Measurements from ENCODE around the gene FGFBP3. TPM values are rescaled to one million over a fixed set of nuclear protein-coding genes. Genes with fewer than 3 reads are reported as not detected.
A peak's percentile ranks its signal among the peaks of the same experiment; 100 is the strongest.
"Not testable (repeated sequence)": the region's sequence is repeated elsewhere in the genome, so short reads cannot be mapped to it uniquely, and the experiment has no call there.

The FGFBP3 gene
- total RNA-seq, 2 experiments from 2014 or later, result 1.3 to 2.0 TPM

DNA sequence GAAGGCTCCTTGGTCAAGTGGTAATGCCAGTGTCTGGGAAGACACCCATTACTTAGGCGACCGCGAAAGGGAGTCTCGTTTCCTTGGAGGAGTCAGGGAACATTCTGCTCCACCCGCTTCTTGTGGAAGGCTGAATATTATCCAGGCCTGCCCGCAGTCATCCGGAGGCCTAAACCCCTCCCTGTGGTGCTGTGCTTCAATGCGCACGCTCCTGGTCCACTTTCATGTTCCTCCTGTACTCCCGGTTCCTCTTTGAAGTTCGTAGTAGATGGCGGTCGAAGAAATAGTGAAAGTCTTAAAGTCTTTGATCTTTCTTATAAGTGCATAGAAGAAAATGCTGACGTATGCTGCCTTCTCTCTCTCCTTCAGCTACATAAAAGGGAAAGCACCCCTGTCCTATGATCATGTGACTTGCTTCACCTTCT, 15.0 kb downstream of the FGFBP3 start:
- H3K9me3 Mint-ChIP-seq; H3K4me3 Mint-ChIP-seq; H3K36me3 Mint-ChIP-seq (ENCODE audit: low read depth); H3K4me1 Mint-ChIP-seq; CTCF ChIA-PET; POLR2A ChIA-PET; DNase-seq; H3K27ac Mint-ChIP-seq; H3K27me3 Mint-ChIP-seq: not testable (repeated sequence)

DNA sequence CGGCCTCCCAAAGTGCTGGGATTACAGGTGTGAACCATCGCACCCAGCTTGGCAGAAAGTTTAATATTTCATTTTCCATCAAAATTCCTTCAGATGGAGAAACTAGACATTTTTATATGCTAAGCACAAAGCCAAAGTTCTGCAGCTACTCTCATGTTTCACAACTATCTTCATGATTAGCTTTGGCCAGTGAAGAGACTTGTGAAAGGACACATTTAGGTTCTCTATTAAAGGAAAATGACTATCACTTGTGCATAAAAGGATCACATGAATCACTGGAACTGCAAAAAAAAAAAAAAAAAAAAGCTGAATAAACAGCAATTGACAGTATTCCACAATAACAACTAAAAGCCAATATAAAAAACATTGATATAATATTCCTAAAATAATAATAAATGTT, 16.2 kb downstream of the FGFBP3 start:
- no peak for DNase-seq
- Mint-ChIP-seq H3K27me3 (peaks cover 7% of the 10 kb centered on the region), H3K27ac (no peak overlapping the region), H3K9me3 (no peaks in the 10 kb centered on the region), H3K4me1 (peaks cover 2% of the 10 kb centered on the region), H3K36me3 (ENCODE audit: low read depth) (no peaks in the 10 kb centered on the region), H3K4me3 (no peak overlapping the region)
- ChIA-PET CTCF (interaction anchor here (1.2 kb wide), 1 partner anchor 16 kb away, joined by 4 read pairs; no protein-coding TSS in a partner anchor), POLR2A (interaction anchor here (1.2 kb wide), 1 partner anchor 31 kb away, joined by 3 read pairs; the partner anchor contains the start of gene BTAF1)

- POLR2A ChIA-PET, result no interaction called here
- no peak for DNase-seq
- Mint-ChIP-seq H3K27ac (no peak overlapping the region), H3K4me1 (peaks cover 12% of the 10 kb centered on the region), H3K4me3 (no peak overlapping the region), H3K27me3 (peaks cover 14% of the 10 kb centered on the region), H3K36me3 (ENCODE audit: low read depth) (no peaks in the 10 kb centered on the region), H3K9me3 (no peaks in the 10 kb centered on the region)
- CTCF ChIA-PET, result no interaction called here
Observed at GRCh38 chr10:91891125-91892001, 17.9 kb downstream of the FGFBP3 start.

DNA sequence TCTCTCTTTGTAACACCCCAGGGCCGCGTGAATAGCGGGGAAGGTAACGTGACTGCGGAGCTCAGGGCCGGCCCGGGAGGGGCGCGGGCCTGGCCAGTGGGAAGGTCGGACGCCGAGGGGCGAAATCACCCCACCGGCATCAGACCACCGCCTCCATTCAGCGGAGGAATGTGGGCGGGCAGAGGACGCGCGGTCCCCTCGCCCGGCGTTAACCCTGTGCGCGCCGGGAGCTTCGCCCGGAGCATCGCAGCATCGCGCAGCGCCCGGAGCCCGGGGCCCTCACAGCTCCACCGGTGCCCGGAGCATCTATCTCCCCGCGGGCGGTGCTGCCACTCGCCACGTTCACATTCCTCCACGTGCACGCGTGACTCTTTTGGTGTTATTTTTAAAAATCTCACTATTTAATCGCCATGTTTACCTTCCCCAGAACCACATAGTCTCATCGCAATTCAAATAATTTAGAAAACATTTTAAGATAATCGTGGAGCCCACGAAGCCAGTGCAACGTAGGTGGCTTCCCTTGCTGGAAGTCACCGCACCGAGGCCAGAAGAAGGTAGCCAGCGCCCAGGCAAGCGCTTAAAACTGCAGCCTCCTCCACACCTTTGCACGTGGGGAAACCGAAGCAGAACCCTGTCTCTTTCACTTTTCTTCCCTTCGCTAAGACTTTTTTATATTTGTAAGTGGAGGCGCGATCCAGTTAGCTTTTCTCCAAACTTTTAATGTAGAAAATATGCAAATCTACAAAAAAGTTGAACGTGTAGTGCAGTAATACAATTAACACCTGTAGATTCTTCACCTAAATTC, 21.8 kb downstream of the FGFBP3 start:
- Mint-ChIP-seq H3K27me3 (peaks cover 26% of the 10 kb centered on the region), H3K9me3 (no peaks in the 10 kb centered on the region), H3K4me1 (peaks cover 12% of the 10 kb centered on the region), H3K36me3 (ENCODE audit: low read depth) (no peaks in the 10 kb centered on the region), H3K27ac (no peak overlapping the region), H3K4me3 (peak overlapping the region; percentile 79)
- no peak for DNase-seq
- POLR2A ChIA-PET, result interaction anchor here (1.0 to 1.4 kb wide), 5 partner anchors 20 to 89 kb away, joined by 3 to 7 read pairs (median 3); partner anchors contain the start of genes BTAF1 and TNKS2
- CTCF ChIA-PET, result interaction anchor here (1.1 to 1.5 kb wide), 2 partner anchors 12 to 21 kb away, joined by 3 to 5 read pairs; partner anchors contain the start of gene FGFBP3

GRCh38 chr10:91886954-91887271, 22.4 kb downstream of the FGFBP3 start:
- ChIA-PET POLR2A (interaction anchor here (0.6 to 1.4 kb wide), 6 partner anchors 21 to 88 kb away, joined by 3 to 7 read pairs (median 3); partner anchors contain the start of genes BTAF1 and TNKS2), CTCF (interaction anchor here (1.1 to 1.5 kb wide), 2 partner anchors 12 to 22 kb away, joined by 3 to 5 read pairs; partner anchors contain the start of gene FGFBP3)
- no peaks in the 10 kb centered on the region for H3K9me3 Mint-ChIP-seq
- no peak overlapping the region for H3K27ac Mint-ChIP-seq
- H3K36me3 Mint-ChIP-seq (ENCODE audit: low read depth), result no peaks in the 10 kb centered on the region
- peaks cover 12% of the 10 kb centered on the region for H3K4me1 Mint-ChIP-seq
- peak overlapping the region; percentile 79 for H3K4me3 Mint-ChIP-seq
- H3K27me3 Mint-ChIP-seq, result peaks cover 26% of the 10 kb centered on the region
- no peak for DNase-seq

- Mint-ChIP-seq H3K4me1 (peaks cover 12% of the 10 kb centered on the region), H3K36me3 (ENCODE audit: low read depth) (no peaks in the 10 kb centered on the region), H3K4me3 (no peak overlapping the region), H3K27ac (no peak overlapping the region), H3K27me3 (peaks cover 26% of the 10 kb centered on the region), H3K9me3 (no peaks in the 10 kb centered on the region)
- DNase-seq, result no peak
- ChIA-PET POLR2A (no interaction called here), CTCF (no interaction called here)
Observed at GRCh38 chr10:91885362-91886079, 23.8 kb downstream of the FGFBP3 start.

DNA sequence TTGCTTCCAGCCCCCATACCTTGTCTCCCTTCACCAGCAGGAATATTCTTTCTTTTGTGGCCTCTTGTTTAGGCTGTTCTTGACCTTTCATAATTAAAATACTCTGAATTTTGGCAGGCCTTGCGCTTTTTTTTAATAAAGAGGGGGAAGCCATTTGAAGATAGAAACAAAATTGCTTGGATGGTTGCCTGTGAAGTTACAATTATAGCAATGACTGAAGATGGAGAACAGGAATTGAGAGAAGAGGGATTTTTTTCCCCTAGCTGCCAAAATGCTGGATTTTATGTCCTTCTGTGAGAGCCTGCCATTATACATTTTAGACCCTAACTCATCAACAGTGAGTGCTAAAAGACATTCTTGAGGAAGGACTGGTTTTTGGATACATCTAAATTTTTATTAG, 24.8 kb downstream of the FGFBP3 start:
- CTCF ChIA-PET, result interaction anchor here (0.6 kb wide), 1 partner anchor 95 kb away, joined by 3 read pairs; no protein-coding TSS in a partner anchor
- H3K27ac Mint-ChIP-seq, result no peak overlapping the region
- peaks cover 25% of the 10 kb centered on the region for H3K27me3 Mint-ChIP-seq
- H3K4me1 Mint-ChIP-seq, result peaks cover 12% of the 10 kb centered on the region
- H3K36me3 Mint-ChIP-seq (ENCODE audit: low read depth), result no peaks in the 10 kb centered on the region
- no peak for DNase-seq
- POLR2A ChIA-PET, result no interaction called here
- no peaks in the 10 kb centered on the region for H3K9me3 Mint-ChIP-seq
- H3K4me3 Mint-ChIP-seq, result no peak overlapping the region

- Mint-ChIP-seq H3K4me1 (peaks cover 10% of the 10 kb centered on the region), H3K4me3 (no peak overlapping the region), H3K36me3 (ENCODE audit: low read depth) (no peaks in the 10 kb centered on the region), H3K27me3 (peaks cover 22% of the 10 kb centered on the region), H3K27ac (no peak overlapping the region), H3K9me3 (no peaks in the 10 kb centered on the region)
- no peak for DNase-seq
- POLR2A ChIA-PET, result no interaction called here
- CTCF ChIA-PET, result interaction anchor here (0.6 kb wide), 1 partner anchor 94 kb away, joined by 3 read pairs; no protein-coding TSS in a partner anchor
Observed at GRCh38 chr10:91883549-91884444, 25.5 kb downstream of the FGFBP3 start.

DNA sequence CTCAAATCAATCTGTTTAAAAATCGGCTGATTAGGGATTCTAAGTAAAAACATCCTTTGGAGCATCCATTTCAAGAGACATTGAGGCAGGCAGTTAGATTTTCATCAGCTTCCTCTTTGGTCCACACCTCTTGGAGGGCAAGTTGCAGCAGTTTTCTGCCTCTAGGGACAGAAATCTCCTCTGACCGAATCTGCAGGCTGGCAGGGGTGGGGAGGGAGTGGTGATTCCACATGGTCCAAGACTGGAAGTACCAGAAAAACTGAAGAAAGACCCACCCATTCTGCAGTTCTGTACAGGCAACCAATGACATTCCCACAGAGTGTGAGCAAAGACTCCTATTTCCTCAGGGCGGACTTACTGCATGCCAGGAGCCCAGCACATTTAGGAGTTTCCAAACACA, 29.0 kb downstream of the FGFBP3 start:
- H3K4me3 Mint-ChIP-seq, result no peak overlapping the region
- ChIA-PET CTCF (no interaction called here), POLR2A (no interaction called here)
- no peaks in the 10 kb centered on the region for H3K36me3 Mint-ChIP-seq (ENCODE audit: low read depth)
- no peaks in the 10 kb centered on the region for H3K4me1 Mint-ChIP-seq
- H3K9me3 Mint-ChIP-seq, result no peaks in the 10 kb centered on the region
- DNase-seq, result no peak
- H3K27ac Mint-ChIP-seq, result no peak overlapping the region
- H3K27me3 Mint-ChIP-seq, result peaks cover 4% of the 10 kb centered on the region

- no peak overlapping the region for H3K27ac Mint-ChIP-seq
- H3K4me3 Mint-ChIP-seq, result no peak overlapping the region
- POLR2A ChIA-PET, result no interaction called here
- CTCF ChIA-PET, result no interaction called here
- peaks cover 1% of the 10 kb centered on the region for H3K27me3 Mint-ChIP-seq
- H3K4me1 Mint-ChIP-seq, result no peaks in the 10 kb centered on the region
- no peaks in the 10 kb centered on the region for H3K9me3 Mint-ChIP-seq
- no peak for DNase-seq
- no peaks in the 10 kb centered on the region for H3K36me3 Mint-ChIP-seq (ENCODE audit: low read depth)
Observed at GRCh38 chr10:91879515-91880170, 29.6 kb downstream of the FGFBP3 start.

- Mint-ChIP-seq H3K27ac (no peak overlapping the region), H3K4me3 (no peak overlapping the region), H3K4me1 (no peaks in the 10 kb centered on the region), H3K9me3 (no peaks in the 10 kb centered on the region), H3K27me3 (no peaks in the 10 kb centered on the region), H3K36me3 (ENCODE audit: low read depth) (no peaks in the 10 kb centered on the region)
- no peak for DNase-seq
- CTCF ChIA-PET, result no interaction called here
- POLR2A ChIA-PET, result no interaction called here
Observed at GRCh38 chr10:91875779-91876178, 33.5 kb downstream of the FGFBP3 start.

GRCh38 chr10:91875156-91875555, 34.1 kb downstream of the FGFBP3 start:
- H3K36me3 Mint-ChIP-seq (ENCODE audit: low read depth), result no peaks in the 10 kb centered on the region
- no peak overlapping the region for H3K4me3 Mint-ChIP-seq
- no peaks in the 10 kb centered on the region for H3K27me3 Mint-ChIP-seq
- DNase-seq, result no peak
- no peak overlapping the region for H3K27ac Mint-ChIP-seq
- ChIA-PET POLR2A (no interaction called here), CTCF (no interaction called here)
- H3K4me1 Mint-ChIP-seq, result no peaks in the 10 kb centered on the region
- no peaks in the 10 kb centered on the region for H3K9me3 Mint-ChIP-seq

Data from activated CD4-positive, alpha-beta memory T cell treated with anti-CD3 and anti-CD28 coated beads, Interleukin-2, amount 10 ng/mL, durations not matched to agents 7 days and 5 days (primary cell).